Erythroblast (primary cell): ENCODE results near the gene ULK4.

Experiments used
- GATA1 ChIP-seq: IDR thresholded peaks from 2 replicates; pipeline ENCODE4 v1.6.1; 2011; ENCODE audit warnings: low read depth, mild to moderate bottlenecking, control low read depth, low read length, moderate library complexity
- POLR2A ChIP-seq: IDR thresholded peaks from 2 replicates; pipeline ENCODE4 v1.6.1; 2011; ENCODE audit warnings: mild to moderate bottlenecking, low read length

DNA sequence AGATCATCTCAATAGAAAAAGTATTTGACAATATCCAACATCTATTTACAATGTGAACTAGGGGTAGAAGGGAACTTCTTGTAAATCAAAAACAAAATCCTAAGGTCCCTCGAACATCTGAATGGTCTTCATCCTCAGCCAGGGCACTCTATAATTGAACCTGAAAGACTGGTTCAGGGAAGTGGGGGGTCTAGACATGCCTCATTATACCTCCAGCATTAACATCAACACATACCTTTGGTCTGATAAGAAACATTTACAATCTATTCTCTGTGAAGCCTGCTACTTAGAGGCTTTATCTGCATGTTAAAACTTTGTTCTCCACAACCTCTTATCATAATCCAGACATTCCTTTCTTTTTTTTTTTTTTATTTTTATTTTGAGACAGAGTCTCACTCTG lies 550.8 kb downstream of the ULK4 start:
- TF ChIP-seq POLR2A = no peak
- TF ChIP-seq GATA1 = no peak
